ENCODE data around the gene GPC5.

The GPC5 gene

GRCh38 chr13:91598655-91599054 lies 200.2 kb downstream of the GPC5 start:
- no peak for FAIRE-seq

GRCh38 chr13:91601273-91601672 lies 202.9 kb downstream of the GPC5 start:
- FAIRE-seq, result no peak

- FAIRE-seq, result no peak
Observed at GRCh38 chr13:91601807-91602206, 203.4 kb downstream of the GPC5 start.

DNA sequence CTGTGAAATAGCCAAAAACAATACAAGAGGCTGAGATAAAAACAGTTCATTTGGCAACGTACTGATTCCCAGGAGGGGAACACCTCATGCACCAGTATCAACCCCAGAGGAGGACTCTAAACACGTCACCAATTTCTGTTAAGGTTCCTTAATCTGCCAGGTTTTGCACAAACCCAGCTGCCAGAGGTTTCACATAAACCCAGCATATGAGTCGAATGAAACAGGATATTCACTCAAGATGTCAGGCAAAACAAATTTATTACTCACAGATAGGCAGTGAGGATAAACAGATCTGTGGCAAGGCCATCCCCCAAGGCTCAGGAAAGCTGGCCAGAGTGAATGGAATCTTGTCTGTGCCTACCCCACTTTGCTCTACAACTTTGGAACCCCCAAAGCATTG lies 210.9 kb downstream of the GPC5 start:
- no peak for FAIRE-seq

- no peak for FAIRE-seq
Observed at GRCh38 chr13:91618315-91618714, 219.9 kb downstream of the GPC5 start.

GRCh38 chr13:91620670-91621141 lies 222.3 kb downstream of the GPC5 start:
- no peak for FAIRE-seq

DNA sequence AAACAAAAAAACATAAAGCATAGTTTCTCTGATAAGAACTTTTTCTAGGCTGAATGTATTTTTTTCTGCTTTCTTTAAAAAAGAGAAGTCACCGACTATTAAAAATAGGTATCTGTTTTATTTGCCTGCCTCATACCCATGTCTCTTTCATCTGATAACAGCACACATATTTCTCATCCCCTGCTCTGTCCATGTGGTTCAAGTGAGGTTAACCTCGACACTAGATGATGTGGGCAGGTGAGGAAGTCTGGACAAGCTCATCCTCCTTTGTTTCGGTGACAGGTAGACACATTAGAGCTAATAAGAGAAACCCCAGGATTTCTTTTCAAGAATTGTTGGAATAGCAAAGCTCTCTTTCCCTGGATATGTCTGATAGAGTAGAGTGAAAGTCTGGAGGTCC lies 222.7 kb downstream of the GPC5 start:
- no peak for FAIRE-seq

GRCh38 chr13:91621963-91622362 lies 223.5 kb downstream of the GPC5 start:
- no peak for FAIRE-seq

DNA sequence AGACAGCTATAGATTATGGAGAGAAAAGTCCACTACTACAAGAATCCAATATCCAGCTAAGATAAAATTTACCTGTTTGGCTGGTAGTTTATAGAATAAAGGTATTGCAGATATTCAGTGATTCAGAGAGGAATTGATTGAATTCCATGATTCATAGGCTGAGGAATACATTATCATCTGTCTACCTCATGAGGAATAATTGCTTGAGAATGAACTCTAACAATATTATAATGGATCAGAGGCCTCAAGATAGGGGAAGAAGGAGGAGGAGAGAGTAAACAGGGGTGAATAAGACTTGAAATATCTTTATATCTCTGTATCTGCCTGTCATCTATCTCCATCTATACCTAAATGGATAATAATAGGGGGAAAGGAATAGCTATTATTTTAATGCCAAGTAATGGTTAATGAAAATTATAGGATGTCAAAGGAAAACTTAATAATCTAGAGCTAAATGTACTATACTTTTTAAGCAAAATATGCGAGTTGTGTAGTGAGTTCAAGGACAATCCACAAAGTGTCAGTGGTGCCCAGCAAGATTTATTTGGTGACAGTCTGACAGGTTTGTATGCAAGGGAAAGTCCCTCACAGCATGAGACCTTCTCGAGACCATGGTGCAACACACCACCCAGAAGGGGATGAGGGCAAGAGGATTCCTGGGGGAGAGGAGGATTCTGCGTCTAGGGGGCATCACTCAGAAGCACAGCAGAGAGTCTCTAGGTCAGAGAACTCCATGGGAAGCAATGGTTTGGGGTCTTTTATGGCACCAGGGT lies 224.5 kb downstream of the GPC5 start:
- FAIRE-seq, result no peak

- no peak for FAIRE-seq
Observed at GRCh38 chr13:91627952-91628739, 229.7 kb downstream of the GPC5 start.

- FAIRE-seq, result no peak
Observed at GRCh38 chr13:91630946-91631345, 232.5 kb downstream of the GPC5 start.

DNA sequence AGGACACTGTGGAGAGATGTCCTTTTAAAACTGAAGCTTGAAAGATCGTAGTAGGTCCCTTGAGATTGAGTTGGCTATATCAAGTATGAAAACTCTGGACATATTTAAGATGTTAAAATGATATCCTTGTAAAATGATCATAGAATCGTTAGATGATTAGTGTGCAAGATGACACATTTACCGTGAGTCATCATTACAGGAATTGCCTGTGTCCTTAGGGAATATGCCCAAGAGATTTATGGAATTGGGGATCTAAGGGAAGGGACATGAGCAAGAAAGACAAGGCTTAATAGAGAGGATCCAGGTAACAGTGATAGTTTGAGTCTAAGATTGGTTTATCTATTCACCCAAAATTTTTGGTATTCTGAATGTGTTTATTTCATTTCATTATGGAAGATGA lies 233.7 kb downstream of the GPC5 start:
- no peak for FAIRE-seq

DNA sequence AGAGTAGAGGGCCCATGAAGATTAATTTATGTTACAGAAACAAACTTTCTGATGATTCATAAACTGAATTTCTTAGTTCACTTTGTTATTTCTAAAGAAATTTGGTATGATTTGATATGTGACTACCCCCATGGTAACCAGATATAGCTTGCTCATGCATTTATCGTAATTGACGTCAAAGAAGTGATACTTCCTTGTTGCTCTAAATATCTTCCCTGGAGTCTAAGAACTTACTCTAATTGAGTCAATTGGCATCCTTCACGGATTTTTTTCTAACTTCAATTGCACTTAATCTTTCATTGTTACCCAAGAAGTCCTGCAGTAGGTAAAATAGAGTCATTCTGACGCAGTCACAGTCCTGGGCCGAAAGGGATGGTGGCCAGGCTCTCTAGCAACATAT lies 240.9 kb downstream of the GPC5 start:
- no peak for FAIRE-seq

GRCh38 chr13:91643394-91643793 lies 245.0 kb downstream of the GPC5 start:
- no peak for FAIRE-seq

GRCh38 chr13:91644806-91645205 lies 246.4 kb downstream of the GPC5 start:
- no peak for FAIRE-seq

DNA sequence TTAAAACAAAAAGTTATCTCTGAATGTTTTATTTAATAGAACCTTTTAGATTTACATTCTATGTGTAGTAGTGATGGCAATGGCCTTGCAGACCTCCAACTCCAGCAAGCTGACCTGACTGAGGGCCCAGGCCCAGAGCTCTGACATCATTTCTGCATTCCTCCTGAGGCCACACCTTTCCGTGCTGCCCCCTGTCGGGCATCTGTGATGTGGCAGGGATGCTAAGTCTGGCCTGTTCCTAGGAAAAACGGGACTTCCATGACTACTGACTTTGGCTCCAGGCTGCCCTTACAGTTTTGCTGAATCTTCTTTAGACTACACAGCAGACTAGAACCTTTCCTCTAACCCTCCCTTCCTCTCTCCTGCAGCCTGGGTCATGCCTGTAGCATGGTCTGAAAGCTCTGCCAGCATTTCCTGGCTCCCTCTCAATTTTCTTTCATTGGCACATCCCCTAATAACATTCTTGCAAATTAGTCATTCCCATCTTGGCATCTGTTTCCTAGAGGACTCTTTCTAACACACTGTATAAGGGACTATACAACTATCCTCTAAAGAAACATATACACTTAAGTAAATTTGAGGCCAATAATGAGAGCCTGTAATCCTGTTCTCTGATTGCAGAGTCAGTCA lies 249.1 kb downstream of the GPC5 start:
- no peak for FAIRE-seq

DNA sequence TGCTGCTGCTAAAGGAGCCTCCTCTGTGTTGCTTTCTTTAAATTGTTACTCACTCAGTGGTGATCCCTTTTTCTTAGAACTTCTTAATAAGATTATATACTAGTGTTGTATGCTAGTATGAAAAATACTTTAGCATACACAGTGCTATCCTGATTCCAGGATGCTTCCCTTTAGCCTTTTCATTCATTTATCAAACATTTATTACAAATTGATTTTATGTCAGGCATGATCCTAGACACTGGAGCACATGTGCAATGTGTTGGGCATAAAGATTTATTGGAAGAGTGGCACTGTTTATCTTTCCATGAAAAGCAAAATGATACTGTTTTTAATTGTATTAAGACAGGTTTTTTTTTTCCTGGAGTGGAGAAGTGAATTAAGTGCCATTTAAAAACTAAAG lies 249.6 kb downstream of the GPC5 start:
- no peak for FAIRE-seq

DNA sequence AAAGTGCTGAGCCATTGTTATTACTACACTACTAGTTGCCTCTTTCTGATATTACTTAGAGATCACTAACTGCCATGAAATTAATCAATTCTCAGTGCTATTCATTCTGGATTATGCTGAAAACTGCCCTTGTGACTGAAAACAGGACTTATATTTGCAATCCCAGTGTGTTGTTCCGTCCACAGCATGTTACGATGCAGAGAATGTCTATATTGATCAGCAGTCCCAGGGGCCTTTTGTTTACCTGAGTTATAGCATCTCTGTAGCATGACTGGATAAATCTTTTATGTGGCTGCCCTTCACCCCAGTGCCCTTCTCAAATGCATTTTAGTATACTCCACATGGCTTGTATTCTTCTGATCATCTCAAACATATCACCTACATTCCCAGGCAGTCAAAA lies 251.0 kb downstream of the GPC5 start:
- no peak for FAIRE-seq

DNA sequence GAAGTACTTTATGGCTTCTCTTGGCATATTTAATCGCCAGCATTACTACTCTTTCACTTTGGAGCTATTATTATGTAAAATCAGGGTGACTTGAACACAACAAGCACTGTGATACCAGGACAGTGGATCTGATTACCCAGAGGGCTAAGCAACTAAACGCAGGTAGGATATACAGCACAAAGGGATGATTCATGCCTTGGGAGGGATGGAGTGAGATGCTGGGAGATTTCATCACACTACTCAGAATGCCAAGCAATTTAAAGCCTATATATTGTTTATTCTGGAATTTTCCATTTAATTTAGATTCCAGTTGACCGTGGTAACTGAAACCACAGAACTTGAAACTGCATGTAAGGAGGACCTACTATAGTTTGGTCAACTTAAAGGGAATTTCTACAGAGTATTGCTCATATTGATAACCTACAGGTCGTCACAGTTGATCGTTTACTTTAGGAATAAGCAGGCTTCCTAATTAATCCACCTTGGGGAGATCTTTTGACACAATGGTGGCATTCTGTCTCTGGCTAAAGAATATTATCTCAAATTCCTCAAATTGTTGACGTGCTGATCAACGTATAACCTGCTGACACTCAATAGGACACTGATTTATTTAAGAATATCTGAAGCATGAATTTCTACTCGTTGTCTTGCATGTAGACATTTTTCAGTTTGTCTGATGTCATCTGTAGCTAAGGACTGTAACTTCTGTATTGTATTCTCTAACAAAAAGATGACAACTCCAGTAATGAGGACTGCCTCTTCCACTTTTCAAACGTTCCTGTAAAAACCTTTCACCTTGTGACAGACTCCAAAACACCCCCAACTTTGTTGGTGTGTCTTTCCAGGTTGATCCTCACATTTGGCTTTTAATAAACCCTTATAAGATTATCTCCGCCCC lies 254.2 kb downstream of the GPC5 start:
- no peak for FAIRE-seq

DNA sequence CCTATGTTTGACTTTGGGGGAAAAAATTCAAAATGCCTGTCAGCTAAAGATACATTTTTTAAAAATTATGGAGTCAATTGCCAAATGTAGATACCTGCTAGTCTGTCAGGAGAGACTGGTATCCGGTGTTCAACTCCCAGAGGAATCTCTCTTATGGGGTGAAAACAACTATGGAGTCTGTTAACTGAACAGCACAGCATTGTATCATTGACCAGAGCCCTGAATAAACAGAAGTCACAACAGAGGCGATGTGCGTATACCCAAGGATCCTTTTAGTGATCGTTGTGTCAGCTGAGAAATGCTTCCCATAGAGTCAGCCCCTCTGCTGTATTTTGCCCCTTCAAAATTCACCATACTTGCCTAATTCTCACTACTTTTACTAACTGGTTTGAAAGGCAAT lies 257.3 kb downstream of the GPC5 start:
- FAIRE-seq, result no peak

- FAIRE-seq, result no peak
Observed at GRCh38 chr13:91657283-91657682, 258.9 kb downstream of the GPC5 start.

GRCh38 chr13:91659256-91660075 lies 261.0 kb downstream of the GPC5 start:
- no peak for FAIRE-seq
